Limb (tissue), 2 donors: ENCODE results near the gene ZNF784.
A peak's percentile ranks its signal among the peaks of the same experiment; 100 is the strongest.

Experiments
- DNase-seq, 2 donors: peaks; one replicate each; pipeline ENCODE4 v3.0.0-alpha.2; 2016; ENCODE audit errors: extremely low spot score in 2 of 2

ZNF784 gene

DNA sequence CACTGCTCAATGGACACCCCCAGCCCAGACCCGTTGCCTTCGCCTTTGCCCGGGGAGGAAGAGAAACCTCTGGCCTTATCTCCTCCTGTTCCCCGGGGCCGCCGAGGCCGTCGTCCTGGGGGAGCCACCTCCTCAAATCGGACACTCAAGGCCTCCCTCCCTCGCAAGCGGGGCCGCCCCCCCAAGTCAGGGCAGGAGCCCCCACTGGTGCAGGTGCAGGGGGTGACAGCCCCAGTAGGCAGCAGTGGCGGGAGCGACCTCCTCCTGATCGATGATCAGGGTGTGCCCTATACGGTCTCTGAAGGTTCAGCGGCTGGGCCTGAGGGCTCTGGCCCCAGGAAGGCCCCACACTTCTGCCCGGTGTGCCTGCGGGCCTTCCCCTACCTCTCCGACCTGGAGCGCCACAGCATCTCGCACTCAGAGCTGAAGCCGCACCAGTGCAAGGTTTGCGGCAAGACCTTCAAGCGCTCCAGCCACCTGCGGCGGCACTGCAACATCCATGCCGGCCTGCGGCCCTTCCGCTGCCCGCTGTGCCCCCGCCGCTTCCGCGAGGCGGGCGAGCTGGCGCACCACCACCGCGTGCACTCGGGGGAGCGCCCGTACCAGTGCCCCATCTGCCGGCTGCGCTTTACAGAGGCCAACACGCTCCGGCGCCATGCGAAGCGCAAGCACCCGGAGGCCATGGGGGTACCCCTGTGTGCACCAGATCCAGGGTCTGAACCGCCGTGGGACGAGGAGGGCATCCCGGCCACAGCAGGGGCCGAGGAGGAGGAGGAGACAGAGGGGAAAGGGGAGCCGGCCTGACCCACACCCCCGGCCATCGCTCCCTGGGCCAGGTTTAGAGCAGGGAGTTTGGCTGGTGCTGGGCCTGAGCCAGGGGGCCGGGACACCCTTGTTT is 22.0 kb downstream of the ZNF784 start:
- no peak for DNase-seq

DNA sequence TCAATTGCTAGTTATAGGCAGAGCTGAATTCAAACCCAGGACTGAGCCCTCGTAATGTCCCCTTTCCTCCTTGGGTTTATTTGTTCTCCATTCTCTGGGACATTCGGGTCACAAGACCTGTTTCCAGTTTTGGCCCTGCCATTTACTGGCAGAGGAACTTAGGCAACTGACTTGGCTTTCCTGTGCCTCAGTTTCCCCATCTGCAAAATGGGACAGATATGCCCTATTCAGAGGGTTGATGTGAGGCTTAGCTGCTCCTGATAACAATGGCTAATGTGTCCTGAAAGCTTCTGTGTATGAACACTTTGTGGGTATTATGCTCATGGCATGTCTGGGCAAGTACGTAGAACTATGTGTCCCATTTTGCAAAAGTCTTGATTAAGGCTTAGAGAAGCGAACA is 23.3 kb downstream of the ZNF784 start:
- no peak for DNase-seq

DNA sequence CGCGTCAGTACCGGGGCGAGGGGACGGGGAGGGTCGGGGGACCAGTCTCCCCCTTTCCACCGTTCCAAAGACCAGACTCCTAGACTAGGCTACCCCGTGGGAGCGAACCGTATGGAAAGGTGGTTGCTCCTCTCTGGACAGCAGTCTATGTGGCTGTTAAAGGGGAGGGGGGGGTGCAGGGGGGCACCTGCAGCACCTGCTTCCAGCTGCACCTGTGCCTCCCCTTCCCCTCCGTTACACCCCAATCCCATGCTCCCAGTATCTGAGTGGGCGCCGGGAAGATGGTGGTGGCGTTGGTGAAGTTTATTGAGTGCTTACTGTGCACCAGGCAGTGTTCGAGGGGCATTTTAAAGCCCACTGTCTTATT is 23.7 kb downstream of the ZNF784 start:
- no peak for DNase-seq

DNA sequence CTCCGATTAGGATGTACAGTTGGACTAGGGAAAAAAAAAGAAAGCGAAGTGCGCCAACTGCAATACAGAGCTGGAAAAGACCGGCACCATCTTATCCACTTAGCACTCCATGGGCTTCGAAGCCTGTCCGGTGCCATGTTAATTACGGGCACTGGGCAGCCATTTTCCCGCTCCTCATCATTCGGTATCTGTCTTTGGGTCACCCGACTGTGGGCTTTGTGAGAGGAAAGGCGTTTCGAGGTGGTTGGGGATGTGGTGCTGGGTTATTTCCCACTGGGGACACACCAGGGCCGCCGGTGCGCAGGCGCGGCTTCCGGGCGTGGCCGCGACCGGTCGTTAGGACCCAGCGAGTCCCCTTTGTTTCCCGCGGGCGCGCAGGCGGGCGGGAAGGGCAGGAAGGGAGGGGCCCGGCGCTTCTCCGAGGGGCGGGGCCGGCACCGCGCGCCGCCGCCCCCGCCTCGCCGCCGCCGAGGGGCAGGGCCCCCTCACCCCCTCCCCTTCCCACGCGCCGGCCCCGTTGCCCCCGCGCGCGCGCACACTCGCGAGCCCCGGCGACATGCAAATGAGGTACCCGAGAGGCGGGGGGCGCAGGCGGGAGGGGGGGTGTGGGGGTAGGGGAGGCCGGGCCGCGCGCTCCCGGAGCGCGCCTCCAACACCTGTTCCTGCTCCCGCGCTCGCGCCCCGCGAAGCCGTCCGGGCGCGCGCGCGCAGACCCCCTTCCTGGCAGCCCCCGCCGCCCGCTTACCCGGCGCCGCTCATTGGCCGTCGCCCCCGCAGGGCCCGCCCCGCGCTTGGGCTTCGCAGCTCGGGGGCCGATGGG is 24.3 kb downstream of the ZNF784 start, which contains the start of gene ZNF524:
Gene ZNF524 (plus strand): TSS at position 447 of the 820 bp plus-strand sequence. CDS start 1,825 bp downstream, outside the sequence.
- DNase-seq, result peak; percentile 93 to 95

DNA sequence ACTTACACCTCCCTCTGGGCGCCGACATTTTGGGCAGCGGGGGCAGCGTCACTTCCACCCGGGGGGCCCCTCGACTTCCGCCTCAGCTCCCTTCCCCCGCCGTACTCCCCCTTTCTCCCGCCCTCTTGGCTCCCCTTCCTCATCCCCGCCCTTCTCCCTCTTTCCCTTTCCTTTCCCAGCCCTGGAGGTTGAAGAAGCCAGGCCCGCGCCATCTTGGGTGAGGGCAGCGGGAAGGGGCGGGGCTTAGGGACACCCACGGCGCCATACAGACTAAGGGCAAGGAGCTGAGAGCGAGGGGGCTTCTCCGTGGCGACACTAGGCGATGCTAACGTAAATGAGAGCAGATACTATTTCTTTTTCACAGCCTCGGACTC is 24.9 kb downstream of the ZNF784 start, which contains the start of gene FIZ1:
Gene FIZ1 (minus strand): TSS at position 50 of the 374 bp plus-strand sequence. CDS start 1,652 bp downstream, outside the sequence.
- DNase-seq, result peak; percentile 99

DNA sequence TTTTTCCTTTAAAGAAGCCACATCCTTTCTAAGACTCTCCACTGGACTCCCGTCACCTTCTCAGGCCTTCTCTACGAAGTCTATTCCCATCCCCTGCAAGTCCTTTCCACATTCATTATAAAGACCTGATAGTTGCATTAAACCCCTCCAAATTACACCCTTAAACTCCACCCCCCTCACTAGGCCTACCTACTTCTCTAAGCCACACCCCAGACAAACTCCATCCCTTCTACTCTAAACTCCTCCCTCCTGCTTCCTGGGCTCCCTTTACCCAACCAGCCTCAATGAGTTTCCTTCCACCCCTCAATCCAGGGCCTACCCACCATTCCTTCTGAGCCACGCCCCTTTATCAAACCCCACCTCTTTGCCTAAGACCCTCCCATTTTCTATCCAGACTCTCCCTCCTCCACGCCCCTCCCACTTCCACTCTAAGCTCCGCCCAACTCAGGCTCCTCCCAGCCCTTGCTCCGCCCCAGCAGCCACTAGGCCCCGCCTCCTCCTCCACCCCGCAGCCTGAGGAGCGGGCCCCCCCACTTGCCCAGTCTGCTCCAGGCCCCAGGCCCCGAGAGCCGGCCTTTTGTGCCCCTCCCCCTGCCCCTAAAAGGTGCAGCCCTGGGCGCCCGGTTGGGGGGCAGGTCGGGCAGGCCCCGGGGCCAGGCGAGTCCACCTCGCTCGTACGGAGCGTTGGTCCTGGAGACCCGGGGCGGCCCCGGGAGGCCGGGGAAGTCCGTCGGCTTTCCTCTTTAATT is 25.5 kb downstream of the ZNF784 start:
- peak; percentile 85 to 97 for DNase-seq

DNA sequence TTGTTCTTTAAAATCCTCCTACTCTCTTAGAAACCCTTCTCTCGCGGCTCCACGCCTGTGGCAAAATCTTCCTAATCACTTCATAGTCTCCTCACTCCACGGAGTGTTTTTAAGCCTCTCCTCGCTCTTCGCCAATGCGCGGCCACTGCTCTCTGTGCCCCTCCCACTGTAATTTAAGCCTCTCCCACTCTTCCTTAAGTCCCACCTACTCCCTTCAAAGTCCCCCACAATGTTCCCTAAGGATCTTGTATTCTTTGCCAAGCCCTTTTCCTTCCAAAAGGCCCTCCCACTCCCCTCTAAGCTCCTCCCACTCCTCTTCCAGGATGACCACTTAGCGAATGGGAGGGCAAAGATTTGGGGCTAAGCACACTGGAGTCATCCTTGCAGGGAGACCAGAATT is 26.3 kb downstream of the ZNF784 start:
- DNase-seq, result no peak

DNA sequence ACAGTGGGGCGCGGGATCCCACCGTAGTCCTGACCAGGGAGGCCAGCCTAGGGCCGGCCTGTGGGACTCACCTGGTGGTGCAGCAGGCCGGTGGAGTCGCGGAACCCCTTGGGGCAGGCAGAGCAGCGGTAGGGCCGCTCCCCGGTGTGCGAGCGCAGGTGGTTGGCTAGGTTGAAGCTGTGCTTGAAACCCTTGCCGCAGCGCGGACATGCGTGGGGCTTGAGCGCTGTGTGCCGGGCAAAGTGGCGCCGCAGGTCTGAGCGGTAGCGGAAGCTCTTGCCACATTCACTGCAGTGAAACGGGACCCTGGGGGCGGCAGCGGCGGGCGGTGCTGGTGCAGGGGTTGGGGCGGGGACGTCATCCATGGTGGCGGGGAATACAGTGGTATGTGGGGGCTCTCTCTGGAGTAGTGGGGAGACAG is 26.9 kb downstream of the ZNF784 start:
- no peak for DNase-seq

DNA sequence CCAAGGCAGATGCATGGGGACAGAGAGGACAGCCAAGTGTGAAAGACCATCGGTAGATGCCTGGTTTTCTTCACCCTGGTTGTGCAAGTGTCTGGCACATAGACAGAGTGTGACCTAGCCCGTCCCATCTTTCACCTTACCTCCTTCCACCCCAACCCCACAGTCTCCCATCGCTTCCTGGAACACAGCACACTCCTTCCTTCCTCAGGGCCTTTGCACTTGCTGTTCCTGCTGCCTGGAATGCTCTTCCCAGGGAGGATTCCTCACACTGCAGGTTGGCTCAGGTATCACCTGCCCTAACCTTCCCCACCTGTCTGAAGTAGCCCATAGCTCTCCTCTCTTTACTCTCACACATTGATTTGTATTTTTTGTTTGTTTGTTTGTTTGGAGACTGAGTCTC is 28.1 kb downstream of the ZNF784 start:
- DNase-seq, result no peak

DNA sequence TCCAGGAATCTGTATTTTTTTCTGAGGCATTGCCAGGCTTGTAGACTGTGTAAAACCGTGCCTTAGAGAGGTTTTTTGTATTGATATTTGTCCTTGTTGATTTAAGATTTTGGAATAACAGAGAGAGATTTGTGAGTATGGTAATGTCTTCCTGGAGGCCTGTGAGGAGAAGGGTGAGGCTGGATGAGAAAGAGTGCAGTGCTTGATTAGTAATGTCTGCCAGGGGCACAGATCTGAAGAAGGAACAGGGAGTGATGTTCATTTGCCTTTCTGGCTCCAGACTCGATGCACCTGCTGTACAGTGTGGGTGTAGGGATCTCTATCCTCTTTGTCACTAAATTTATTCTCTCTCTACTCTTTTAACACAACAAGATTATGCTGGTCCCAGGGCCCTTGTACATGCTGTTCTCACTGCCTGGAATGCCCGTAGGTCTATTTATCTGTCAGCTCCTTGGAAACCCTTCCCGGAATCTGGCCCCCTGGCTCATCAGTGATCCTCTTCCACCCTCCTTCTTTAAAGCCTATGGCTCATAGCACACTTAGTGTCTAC is 29.3 kb downstream of the ZNF784 start:
- DNase-seq, result peak in 1 of 2 donors; percentile 8

DNA sequence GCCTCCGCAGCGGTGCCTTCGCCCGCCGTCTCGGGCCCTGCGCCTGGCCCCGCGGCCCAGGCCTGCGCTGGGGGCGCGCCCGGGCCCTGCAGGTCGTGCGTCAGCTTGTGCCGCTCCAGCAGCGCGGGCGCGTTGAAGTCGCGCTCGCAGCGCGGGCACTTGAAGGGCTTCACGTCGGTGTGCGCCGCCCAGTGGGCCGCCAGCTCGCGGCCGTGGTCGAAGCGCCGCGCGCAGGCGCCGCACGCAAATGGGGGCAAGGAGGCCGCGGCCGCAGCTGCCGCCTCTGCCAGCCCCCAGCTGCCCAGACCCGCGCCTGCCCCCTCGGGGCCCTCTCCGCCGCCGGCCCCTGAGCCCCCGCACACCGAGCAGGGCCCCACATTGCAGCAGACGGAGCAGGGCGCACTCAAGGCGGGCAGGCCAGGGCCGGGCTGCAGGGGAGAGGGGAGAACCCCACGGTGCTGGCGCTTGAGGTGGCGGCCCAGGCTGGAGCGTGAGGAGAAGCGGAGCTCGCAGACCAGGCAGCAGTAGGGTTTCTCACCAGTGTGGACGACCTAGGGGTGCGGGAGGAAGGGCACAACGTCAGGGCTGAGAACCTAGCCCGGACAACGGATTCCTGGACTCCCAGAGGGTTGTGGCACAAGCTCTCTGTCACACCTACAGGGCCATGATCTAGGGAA is 31.1 kb downstream of the ZNF784 start:
- no peak for DNase-seq

DNA sequence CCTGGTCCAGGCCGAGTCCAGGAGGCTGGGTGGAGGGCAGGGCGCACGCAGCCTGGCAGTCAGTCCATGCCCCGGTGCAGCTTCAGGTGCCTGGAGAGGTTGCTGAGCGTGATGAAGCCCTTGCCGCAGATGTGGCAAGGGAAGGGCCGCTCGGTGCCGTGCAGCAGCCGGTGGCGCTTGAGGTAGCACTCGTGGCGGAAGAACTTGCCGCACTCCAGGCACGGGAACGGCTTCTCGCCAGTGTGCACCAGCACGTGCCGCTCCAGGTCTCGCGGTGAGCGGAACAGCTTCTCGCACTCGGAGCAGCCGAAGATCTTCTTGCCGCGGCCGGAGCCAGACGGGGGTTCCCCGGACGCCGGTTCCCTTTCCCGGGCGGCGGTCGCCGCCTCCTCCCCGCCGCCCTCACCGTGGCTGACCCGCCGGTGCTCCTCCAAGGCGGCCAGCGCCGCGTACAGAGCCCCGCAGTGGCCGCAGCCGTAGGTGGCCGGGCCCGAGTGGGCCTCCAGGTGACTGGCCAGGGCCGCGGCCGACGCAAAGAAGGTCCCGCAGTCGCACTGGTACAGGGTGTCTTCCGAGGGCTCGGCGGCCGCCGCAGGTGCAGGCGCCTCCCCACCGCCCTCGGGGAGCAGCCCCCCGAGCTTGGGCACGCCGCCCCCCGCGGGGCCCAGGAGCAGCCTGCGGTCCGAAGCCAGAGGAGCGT is 31.8 kb downstream of the ZNF784 start:
- no peak for DNase-seq

DNA sequence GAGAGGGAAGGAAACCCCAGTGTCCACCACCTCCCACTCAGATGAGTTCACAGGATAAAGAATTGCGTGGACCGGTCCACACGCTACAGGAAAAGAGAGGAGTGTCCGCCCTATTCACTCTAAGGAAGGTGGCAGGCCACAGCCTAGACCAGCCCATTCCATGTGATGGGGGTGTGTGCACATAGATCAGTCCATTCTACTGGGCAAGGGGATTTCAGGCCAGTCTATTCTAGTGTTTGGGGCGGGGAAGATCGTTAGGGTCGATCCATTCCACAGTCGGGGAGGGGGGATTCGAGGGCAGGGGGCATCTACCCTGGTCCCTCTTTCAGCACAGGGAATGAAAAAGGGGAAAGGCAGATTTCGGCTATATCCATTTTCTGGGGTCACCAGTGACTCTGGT is 32.8 kb downstream of the ZNF784 start:
- DNase-seq, result no peak

DNA sequence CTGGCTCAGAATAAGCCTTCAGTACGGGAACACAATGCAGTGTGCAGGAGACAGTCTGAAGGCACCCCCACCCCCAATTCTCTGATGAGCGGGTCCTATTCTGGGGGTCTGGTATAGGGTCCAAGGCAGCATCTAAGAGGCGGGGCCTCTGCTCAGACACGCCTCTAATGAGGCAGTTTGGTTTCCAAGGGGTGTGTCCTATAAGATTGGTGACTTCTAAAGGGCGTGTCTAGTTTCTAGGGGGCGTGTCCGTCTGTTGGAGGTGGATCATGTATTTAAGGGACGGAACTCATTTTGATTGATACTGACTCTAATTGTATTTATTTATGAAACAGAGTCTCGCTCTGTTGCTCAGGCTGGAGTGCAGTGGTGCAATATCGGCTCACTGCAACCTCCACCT is 33.7 kb downstream of the ZNF784 start:
- DNase-seq, result no peak

DNA sequence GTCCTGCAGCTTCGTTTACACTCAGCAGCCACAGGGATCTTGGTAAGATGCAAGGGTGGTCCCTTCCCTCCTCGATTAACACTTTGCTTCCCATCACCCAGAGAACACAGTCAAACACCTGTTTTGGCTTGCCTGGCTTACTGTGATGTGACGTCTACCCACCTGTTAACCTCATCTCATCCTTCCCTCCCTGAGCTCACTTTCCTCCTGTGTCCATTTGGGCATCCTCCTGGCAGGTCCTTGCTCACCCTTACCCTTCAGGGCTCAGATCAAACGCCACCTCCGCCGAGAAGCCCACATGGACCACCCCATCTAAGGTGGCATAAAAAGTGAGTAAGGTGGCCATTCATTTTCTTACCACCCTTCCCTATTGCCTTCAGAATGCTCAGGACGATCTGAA is 34.3 kb downstream of the ZNF784 start:
- DNase-seq, result no peak

DNA sequence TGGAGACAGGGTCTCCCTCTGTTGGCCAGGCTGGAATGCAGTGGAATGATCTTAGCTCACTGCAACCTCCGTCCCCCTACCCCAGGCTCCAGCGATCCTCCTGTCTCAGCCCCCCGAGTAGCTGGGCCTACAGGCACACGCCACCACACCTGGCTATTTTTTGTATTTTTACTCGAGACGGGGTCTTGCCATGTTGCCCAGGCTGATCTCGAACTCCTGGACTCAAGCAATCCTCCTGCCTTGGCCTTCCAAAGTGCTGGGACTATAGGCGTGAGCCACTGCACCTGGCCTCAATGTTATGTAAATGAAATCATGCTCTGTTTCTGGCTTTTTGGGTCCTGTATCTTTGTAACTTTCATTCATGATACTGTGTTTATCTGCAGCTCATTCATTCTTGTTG is 35.6 kb downstream of the ZNF784 start:
- no peak for DNase-seq

DNA sequence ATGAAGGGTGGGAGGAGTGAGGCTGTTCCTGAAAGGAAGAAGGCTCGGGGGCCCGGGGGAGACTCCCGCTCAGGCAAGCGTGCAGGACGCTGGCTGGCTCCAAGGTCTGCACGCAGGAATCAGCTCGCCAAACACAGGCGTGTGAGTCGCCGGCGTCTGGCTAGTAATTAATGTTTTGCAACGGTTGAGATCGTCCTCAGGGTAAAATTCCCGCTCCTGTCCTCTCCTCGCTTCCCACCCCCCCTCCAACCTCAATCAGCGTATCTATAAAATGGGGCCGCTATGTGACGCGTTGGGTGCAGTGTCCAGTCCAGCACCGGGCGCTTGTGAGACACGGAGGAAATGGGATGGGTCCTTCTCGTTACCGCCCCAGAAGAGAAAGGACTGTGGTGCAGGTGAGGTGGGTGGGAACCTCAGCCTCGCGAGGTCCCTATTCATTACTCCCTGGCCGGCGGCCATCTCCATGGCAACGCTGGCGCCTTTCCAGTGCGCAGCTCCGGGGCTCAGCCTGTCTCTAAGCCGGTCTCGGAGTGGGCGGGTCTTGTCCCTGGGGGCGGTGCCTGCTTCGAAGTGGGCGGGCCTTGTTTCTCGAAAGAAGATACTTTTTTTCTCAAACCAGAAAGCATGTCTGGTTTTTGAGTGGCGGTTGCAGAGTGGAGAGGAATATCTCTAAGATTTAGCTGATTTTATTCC is 37.2 kb downstream of the ZNF784 start:
- peak; percentile 90 to 98 for DNase-seq

DNA sequence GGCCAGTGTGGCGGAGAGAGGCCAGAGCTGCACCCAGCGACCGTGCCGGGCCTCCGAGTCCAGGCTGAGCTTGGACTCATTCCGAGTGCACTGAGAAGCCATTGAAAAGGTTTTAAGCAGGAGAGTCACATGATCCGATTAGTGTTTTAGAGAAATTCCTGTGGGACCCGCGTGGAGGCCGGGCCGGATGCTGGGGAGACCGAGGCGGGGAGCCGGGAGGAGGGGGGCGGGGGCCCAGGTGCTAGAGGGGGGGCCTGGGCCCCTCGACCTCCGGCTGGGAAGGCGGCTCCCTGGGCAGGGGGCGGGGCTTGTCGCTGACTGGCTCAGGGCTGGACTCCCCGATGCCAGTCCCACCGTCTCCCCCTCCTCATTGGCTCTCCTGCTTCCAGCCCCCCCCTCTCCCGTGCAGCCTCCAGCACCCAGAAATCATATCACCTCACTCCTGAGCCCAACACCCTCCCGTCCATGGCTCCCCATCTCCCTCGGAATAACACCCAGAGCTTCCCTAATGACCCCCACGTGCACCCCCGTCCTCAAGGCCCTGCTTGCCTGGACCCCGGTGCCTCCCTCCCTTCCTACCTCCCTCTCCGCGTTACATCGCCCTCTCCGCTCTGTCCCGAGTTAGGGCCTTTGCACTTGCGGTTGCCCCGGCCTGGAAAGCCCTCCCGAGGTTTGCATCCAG is 38.6 kb downstream of the ZNF784 start:
- DNase-seq, result peak; percentile 88 to 96

DNA sequence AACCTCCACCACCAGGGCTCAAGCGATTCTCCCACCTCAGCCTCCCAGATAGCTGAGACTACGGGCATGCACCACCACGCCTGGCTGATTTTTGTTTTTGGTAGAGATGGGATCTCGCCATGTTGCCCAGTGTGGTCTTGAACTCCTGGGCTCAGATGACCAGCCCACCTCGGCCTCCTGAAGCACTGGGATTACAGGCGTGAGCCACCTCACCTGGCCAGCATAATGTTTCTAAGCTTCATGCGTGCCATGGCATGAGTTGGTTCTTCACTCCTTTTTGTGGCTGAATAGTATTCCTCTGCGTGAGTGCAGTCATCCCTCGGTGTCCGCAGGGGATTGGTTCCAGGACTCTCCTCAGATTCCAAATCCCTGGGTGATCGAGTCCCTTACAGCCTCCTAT is 39.5 kb downstream of the ZNF784 start:
- no peak for DNase-seq
